ENCODE measurements around the gene MIA3. TPM values are rescaled to one million over a fixed set of nuclear protein-coding genes. Genes with fewer than 3 reads are reported as not detected.

The MIA3 gene
- total and polyA plus RNA-seq, 9 of the 15 experiments (the other 6 are each of a cell fraction or from before 2014, with no cell fraction given): 21.6 to 89.4 (median 40.8) TPM

GRCh38 chr1:222712253-222713090 lies 94.6 kb downstream of the MIA3 start, which contains the start of the genes AIDA and BROX (continued):
- peak; percentile 74 to 80 for TF ChIP-seq MNT (conservative IDR thresholded peaks at IDR 0.05)
- TF ChIP-seq NELFE (IDR thresholded peaks at IDR 0.05; ENCODE audit: insufficient read depth, insufficient read length): no peak
- TF ChIP-seq USF2 (CRISPR knock-in tag; IDR thresholded peaks at IDR 0.05): peak; percentile 99
- no peak for TF ChIP-seq SNIP1 (IDR thresholded peaks at IDR 0.05; ENCODE audit: low read depth)
- TF ChIP-seq LEF1 (IDR thresholded peaks at IDR 0.05): 0 out of 2 replicates have a peak, but pooled peaks have one; percentile 33
- no peak for TF ChIP-seq U2AF1 (optimal IDR thresholded peaks at IDR 0.05; ENCODE audit: low read depth, low read length)
- no peak for TF ChIP-seq ZNF224 (CRISPR knock-in tag; IDR thresholded peaks at IDR 0.05)
- TF ChIP-seq, protein P1, sequence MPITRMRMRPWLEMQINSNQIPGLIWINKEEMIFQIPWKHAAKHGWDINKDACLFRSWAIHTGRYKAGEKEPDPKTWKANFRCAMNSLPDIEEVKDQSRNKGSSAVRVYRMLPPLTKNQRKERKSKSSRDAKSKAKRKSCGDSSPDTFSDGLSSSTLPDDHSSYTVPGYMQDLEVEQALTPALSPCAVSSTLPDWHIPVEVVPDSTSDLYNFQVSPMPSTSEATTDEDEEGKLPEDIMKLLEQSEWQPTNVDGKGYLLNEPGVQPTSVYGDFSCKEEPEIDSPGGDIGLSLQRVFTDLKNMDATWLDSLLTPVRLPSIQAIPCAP (CRISPR knock-in tag; IDR thresholded peaks at IDR 0.05; ENCODE audit: borderline replicate concordance): 0 out of 2 replicates have a peak, but pooled peaks have one; percentile 15
- no peak; the same call in 1 of the 2 replicates for TF ChIP-seq TEAD4 (IDR thresholded peaks at IDR 0.05; ENCODE audit: low read length)
- no peak for TF ChIP-seq TEAD4 (CRISPR knock-in tag; IDR thresholded peaks at IDR 0.05; ENCODE audit: borderline replicate concordance)
- peak; percentile 91 for TF ChIP-seq EP400 (IDR thresholded peaks at IDR 0.05)
- TF ChIP-seq STAT5A (IDR thresholded peaks at IDR 0.05; ENCODE audit: borderline replicate concordance, low read length): no peak
